HK-2 (cell line): ENCODE measurements around the gene RASAL2.
"Not testable (repeated sequence)": the region's sequence is repeated elsewhere in the genome, so short reads cannot be mapped to it uniquely, and the experiment has no call there.

Experiments
- DNase-seq: peaks from one replicate; pipeline ENCODE4 v3.0.0-alpha.2; 2018; ENCODE audit not compliant: unreplicated experiment

The RASAL2 gene

DNA sequence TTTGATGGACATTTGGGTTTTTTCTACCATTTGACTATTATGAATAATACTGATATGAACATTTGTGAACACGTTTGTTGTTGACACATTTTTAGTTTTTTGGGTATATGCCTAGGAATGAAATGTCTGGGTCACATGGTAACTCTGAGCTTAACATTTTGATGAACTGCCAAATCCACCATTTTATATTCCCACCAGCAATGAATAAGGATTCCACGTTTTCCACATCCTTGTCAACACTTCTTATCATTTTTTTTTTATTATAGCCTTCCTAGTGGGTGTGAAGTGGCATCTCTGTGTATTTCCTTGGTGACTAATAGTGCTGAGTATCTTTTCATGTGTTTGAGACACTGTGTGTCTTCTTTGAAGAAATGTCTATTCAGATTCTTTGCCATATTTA lies 67.6 kb downstream of the RASAL2 start:
- DNase-seq: no peak

DNA sequence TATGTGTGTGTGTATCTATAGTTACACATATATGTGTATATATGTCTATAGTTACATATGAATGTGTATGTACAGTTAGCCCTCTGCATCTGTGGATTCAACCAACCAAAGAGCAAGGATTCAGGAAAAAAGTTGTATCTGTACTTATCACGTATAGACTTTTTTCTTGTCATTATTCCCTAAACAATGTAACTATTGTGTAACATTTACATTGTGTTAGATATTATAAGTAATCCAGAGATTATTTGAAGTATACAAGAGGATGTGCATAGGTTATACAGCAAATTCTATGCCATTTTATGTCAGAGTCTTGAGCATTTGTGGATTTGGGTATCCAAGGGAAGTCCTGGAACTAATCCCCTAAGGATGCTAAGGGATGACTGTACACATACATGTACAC lies 71.3 kb downstream of the RASAL2 start:
- DNase-seq: no peak

DNA sequence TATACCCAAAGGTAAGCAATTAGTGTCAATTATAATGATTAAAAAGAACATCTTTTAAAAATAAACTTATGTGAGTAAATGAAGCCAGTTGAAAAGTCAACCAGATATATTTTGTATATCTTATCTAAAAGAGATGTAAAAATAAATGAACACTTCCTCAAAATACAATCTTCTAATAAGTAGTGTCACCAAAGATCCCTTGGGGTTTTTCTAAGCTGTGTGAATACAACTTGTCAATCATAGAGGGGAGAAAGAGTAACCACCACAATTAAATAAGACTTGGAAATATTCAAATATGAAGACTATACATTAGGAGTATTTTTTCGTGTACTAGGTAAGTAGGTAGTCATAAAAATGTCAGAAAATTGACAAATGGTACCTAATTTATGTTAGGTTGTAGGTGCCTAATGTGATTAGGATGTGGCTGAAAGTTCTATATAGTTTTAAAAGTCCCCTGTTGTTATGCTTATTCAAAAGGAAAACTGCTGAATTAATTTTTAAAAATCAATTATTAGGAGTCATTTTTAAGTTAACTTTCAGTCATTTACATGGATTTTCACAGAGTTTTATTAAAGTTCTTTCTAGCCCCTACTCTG lies 72.6 kb downstream of the RASAL2 start:
- DNase-seq: no peak

DNA sequence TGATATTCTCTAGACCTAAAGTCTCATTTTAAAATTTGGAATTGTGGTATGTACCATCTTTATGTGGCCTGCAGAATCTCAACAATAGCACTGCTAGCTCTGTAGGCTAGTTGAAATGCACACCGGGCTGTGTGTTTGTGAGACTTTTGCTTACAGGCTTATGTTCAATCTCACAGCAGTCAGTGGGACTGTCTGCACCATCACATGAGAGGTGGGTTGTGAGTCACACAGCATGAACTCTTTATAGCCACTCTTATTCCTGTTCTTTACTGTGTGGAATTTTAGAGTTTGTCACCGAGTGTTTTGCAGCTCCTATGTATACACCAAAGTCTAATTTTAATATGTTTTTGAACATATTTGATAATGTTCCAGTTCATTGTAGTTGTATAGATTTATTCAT lies 74.6 kb downstream of the RASAL2 start:
- DNase-seq: peak; percentile 35

DNA sequence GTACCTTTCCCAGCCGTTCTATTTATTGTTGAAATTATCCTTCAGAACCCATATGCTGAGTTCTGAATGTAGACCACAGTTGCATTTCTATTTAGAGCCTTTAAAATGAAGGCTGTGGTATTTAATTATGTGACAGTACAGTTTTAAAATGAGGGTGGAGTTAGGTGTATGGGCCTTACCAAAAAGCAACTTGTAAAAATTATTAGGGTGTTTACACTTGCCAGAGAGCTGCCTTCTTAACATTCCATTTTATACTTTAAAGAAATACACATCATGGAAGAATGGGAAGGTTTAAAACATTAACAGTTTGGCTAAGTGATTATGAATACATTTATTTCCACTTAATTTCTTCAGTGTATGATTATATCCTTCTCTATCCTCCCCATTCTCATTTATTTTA lies 75.7 kb downstream of the RASAL2 start:
- no peak for DNase-seq

DNA sequence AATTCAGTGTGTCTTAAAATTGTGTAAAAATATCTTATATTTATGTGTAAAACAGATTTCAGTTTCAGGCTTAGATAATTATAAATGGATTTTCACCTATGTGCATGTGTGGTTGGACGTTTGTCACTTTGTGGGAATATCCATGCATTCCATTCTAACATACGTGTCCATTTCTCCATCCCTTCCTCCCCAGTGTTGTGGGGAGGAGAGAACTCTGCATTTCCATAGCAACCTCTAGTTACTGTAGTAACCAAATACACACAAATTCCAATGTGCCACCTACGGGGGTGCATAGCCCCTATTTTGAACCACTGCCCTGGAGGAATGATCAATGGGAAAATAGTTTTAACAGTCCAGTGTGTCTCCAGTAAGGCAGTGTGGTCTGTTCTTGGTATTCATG lies 79.0 kb downstream of the RASAL2 start:
- DNase-seq: no peak

DNA sequence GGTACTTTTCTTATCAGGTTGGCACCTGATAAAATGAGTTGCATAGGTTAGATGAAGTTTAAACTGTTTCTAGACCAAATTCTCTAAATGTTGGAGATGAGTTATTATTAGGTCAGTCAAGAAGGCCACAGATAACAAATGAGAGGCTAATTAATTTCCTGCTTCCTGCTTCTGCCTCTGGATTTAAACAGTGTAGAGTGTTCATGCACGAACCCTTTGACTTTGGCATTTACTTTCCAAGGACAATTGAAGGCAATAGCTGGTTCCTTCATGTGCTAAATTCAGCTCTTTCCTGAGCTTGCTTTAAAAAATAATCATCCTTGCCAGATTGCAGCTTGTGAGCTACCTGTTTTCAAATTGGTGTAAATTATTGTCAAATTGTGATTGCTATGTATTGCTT lies 80.6 kb downstream of the RASAL2 start:
- DNase-seq: no peak

DNA sequence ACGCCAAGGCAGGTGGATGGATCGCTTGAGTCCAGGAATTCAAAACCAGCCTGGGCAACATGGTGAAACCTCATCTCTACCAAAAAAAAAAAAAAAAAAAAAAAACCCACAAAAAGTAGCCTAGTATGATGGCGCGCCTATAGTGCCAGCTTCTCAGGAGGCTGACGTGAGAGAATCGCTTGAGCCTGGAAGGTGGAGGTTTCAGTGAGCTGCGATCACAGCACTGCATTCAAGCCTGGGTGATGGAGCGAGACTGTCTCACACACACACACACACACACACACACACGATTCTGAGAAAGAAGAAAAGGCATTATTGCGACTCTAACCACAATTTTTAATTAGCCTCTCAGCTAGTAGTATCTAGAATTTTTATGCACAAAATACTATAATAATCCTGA lies 86.5 kb downstream of the RASAL2 start:
- DNase-seq: no peak

DNA sequence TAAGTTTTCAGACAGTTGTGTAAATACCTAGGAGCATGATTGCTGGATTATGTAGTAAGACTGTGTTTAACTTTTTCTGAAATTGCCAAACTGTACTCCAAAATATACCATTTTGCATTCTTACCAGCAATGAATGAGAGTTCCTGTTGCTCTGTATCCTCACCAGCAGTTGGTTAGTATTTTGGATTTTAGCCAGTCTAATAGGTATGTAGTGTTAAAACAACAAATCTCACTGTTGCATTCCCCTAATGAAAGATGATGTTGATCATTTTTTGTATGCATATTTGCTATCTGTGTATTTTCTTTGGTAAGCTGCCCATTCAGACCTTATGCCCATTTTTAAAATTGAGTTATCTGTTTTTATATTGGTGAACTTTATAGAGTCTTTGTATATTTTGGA lies 89.9 kb downstream of the RASAL2 start:
- DNase-seq: no peak

DNA sequence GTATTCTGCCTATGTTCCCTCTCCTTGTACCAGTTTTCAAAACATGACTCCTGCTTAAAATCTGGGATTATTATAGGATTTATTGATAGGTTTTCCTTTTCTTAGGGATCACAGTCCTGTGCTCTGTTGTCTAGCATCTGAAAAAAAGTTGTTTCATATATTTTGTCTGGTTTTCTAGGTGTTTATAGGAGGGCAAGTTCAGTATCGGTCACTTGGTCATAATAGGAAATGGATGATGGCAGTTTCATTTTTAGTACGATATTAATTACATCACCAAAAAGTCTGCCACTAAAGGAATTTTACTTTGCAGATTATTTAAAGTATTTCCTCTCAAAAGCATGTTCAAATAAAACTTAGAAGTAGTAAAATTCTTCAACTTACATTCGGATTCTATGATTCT lies 94.4 kb downstream of the RASAL2 start:
- DNase-seq: no peak

DNA sequence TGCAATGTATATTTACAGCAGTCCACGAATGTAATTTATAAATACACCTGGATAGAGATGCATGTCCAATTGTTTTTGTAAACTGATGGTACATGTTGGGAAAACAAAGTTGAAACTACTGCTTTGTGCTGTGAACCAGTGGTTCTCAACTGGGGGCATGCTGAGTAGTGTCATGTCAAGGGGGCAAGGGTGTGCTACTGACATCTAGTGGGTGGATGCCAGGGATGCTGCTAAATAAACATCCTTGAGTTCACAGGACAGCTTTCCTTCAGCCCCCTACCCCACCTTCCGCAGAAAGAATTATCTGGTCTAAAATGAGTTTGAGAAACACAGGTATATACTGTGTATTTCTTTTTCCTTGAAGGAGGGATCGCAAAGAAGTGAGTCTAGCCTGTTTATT lies 95.9 kb downstream of the RASAL2 start:
- DNase-seq: peak; percentile 32

DNA sequence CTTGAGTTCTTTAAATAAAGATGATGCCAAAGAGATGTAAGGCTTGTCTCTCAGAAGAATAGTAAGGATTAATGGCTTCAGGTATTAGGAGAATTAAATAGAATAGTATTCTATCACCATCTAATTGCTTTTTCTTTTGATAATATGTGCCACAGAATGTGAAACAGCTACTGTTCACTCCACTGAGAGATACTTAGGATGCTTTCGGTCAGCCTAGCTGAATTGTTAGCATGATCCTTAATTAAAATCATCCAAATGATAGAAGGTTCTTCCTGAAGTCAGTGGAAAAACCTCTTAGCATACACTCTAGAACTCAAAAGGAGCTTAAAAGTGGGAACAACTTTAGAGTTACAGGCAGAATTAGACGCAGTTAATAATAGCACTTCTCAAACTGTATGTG lies 97.0 kb downstream of the RASAL2 start:
- DNase-seq: no peak

DNA sequence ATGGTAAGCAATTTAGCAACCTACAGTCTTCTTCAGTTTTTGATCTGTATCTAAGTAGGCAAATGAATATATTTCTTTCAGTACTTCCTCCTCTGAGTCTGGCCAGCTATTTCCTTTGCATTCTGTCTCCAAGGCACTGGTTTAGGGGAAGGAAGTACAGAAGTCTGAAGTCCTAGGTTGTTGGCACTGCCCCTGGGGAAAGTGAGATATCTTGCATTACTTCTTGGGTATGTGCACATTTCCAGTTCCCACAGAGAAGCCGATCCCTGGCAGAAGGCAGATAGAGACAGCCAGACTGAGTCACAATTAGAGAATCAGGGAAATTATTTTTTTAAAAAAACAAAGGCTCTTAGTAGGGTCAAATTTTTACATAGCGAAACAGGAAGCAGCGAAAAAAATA lies 98.8 kb downstream of the RASAL2 start:
- peak; percentile 31 for DNase-seq

DNA sequence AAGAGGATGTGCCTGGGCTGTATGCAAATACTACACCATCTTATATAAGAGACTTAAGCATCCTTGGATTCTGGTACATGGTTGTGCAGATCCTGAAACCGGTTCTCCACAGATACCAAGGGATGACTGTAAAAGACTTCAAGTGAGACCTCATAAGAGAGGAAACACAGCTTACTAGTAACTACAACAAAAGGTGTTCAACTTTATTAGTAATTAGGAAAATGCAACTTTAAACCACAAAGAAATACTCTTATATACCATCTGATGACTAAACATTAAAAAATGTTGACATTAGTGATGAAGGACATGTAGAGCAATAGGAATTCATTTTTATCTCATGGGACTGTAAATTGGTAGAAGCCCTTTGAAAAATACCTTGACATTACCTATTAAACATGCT lies 102.7 kb downstream of the RASAL2 start:
- DNase-seq: no peak

DNA sequence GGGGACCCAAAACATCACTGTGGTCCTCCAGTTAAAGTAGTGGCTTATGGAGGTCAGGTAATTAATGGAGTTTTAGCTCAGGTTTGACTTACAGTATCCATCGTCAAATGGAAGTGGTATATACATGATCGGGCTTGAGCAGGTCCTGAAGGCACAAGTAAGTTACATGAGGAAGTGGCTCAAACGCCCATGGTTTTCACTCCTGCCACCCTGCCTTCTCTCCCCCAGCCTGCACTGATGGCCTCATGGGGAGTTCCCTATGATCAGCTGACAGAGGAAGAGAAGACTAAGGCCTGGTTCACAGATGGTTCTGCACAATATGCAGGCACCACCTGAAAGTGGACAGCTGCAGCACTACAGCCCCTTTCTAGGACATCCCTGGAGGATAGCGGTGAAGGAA lies 108.2 kb downstream of the RASAL2 start:
- not testable (repeated sequence) for DNase-seq

DNA sequence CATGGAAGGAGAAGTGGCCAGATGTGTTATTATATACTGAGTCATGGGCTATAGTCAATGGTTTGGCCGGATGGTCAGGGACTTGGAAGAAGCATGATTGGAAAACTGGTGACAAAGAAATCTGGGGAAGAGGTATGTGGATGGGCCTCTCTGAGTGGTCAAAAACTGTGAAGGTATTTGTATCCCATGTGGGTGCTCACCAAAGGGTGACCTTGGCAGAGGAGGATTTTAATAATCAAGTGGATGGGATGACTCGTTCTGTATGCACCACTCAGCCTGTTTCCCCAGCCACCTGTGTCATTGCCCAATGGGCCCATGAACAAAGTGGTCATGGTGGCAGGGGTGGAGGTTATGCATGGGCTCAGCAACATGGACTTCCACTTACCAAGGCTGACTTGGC lies 108.6 kb downstream of the RASAL2 start:
- DNase-seq: not testable (repeated sequence)

DNA sequence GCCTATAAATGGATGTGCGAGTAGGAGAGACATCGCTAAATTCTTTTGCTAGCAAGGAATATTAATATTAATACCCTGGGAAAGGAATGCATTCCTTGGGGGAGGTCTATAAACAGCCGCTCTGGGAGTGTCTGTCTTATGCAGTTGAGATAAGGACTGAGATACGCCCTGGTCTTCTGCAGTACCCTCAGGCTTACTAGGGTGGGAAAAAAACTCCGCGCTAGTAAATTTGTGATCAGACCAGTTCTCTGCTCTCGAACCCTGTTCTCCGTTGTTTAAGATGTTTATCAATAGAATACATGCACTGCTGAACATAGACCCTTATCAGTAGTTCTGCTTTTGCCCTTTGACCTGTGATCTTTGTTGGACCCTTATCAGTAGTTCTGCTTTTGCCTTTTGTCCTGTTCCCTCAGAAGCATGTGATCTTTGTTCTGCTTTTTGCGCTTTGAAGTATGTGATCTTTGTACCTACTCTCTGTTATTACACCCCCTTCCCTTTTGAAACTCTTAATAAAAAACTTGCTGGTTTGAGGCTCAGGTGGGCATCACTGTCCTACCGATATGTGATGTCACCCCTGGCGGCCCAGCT lies 114.5 kb downstream of the RASAL2 start:
- DNase-seq: not testable (repeated sequence)

DNA sequence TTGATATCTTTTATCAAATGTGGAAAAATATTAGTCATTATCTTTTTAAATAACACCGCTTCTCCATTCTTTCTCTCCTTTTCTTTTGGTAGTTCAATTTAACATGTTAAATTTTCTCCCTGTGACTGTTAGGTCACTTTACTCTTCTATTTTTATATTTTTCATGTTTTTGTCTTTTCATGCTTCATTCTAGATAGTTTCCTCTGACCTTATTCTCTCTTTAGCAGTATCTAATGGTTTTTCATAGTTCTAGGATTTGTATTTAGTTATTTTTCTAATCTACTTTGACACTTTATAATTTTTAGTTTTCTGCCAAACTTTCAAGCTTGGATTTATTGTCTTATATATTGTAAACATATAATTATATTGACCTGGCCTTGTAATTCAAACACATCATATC lies 116.0 kb downstream of the RASAL2 start:
- DNase-seq: no peak

DNA sequence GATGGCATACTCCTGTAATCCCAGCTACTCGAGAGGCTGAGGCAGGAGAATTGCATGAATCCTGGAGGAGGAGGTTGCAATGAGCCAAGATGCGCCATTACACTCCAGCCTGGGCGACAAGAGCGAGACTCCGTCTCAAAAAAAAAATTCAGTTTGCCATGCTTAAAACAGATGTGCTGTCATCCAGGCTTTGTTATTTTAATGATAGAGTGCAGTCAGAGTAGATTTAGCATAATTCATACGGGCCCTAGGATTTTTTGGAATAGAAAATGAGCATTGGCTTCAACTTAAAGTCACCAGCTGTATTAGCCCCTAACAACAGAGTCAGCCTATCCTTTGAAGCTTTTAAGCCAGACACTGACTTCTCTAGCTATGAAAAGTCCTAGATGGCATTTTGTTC lies 124.6 kb downstream of the RASAL2 start:
- DNase-seq: no peak

DNA sequence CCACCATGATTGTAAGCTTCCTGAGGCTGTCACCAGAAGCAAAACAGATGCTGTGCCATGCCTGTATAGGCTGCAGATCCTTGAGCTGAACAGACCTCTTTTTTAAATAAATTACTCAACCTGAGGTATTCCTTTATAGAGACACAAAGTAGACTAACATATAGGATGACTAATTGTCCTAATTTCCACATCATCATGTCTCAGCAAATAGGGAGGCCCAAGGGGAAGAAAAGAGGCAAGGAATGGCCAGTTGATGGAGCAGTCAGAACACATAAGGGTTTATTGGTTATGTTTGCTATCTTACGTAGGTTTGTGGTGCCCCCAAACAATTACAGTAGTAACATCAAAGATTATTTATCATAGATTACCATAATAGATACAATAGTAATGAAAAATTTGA lies 126.2 kb downstream of the RASAL2 start:
- no peak for DNase-seq

DNA sequence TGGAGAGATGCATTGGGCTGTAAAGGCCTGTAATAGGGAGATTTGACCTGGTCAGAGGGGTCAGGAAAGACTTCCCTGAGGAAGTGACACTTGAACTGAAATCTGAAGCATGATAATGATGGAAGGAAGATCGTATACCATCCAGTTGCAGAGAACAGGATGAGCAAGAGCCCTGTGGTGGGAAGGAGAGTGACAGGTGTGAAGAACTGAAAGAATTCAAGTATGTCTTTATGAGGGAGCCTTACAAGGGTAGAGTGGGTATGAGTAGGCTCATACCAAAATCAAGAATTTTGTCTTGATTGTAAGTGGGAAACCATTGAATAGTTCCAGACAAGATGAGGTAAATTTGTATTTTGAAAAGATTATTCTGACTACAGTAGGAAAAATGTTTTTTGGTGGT lies 129.4 kb downstream of the RASAL2 start:
- no peak for DNase-seq

DNA sequence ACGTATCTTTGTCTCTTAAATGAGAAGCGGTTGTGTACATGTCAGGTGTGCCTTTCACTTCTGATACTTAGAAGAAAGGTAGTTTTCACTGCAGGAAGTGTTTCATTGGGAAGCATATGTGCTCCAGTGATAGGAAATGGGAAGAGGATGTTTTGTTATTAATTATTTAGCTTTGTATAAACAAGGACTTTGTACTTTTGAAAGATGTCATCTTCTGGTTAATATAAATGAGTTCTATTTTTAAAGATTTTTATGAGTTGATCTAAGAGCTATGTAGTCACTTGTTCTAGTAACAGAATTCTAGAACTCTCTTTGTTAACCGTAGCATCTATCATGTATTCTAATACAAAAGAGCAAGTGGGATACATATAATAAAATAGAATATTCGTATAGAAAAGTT lies 130.5 kb downstream of the RASAL2 start:
- DNase-seq: no peak

DNA sequence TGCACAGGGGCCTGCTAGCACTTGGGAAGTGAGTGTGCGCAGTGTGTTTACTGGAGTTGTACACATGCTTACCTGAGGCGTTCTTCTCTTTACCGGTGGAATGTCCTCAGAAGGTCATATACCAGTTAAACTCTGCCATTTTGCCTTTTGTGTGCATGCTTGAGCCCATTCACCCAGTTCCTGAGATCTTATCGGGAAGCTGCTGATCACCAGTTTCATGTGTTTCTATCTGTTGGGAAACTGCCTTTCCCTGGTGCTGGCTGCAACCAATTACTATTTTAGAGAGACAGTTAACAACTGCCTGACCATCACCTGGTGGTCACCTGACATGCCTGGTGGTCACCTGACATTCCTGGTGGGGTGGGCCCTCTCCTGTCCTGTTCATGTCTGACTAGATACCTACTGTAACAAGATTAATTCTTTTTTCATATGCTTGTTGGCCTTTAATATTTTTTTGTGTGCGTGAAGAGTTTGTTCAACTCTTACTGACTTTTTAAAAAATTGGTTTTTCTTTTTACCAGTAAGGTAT lies 137.0 kb downstream of the RASAL2 start:
- no peak for DNase-seq

DNA sequence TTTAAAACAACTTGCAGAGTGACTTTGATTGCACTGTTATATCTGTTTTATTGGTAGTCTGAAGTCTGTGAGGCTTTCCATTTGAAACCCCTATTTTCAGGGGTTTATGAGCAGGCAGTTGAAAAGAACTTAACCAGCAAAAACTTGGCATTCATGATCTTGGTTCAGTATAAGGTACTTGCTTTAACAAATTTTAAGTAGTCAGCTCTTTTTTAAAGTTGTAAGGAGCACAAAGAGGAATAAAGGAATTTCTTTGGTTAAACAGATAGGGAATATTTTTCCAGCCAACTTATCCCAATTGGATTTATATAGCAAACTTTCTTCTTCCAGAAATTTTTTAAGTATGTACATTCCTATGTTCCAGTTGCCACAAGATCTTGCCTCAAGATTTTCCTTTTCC lies 138.2 kb downstream of the RASAL2 start:
- no peak for DNase-seq
